Fibroblast of lung (primary cell): ENCODE results near the gene CEACAM16. TPM values are rescaled to one million over a fixed set of nuclear protein-coding genes. Genes with fewer than 3 reads are reported as not detected.
"Not testable (repeated sequence)": the region's sequence is repeated elsewhere in the genome, so short reads cannot be mapped to it uniquely, and the experiment has no call there.

Experiments
- DNase-seq, 2 donors: peaks; one replicate each; pipeline versions ENCODE4 v3.0.0 to v3.0.0-alpha.2; 2010; ENCODE audit warnings: low read depth in 2 of 2
- H2AFZ ChIP-seq: 2 replicates; pipeline ENCODE4 v1.5.1; 2012; ENCODE audit warnings: low read length, control low read depth, inconsistent platforms
- H3K27ac ChIP-seq: 2 replicates; pipeline ENCODE4 v1.5.1; 2011; ENCODE audit warnings: low read length, control low read depth; ENCODE audit not compliant: insufficient read depth
- H3K27me3 ChIP-seq: 2 replicates; pipeline ENCODE4 v1.5.1; 2011; ENCODE audit warnings: mild to moderate bottlenecking, low read length; ENCODE audit not compliant: control insufficient read depth, insufficient read depth
- H3K36me3 ChIP-seq: 2 replicates; pipeline ENCODE4 v1.5.1; 2011; ENCODE audit warnings: low read length; ENCODE audit not compliant: control insufficient read depth, insufficient read depth
- H3K4me1 ChIP-seq: 2 replicates; pipeline ENCODE4 v1.5.1; 2011; ENCODE audit warnings: low read length; ENCODE audit not compliant: control insufficient read depth, insufficient read depth; ENCODE audit errors: extremely low read depth
- H3K4me2 ChIP-seq: 2 replicates; pipeline ENCODE4 v1.5.1; 2011; ENCODE audit warnings: low read length, control low read depth; ENCODE audit not compliant: insufficient read depth; ENCODE audit errors: extremely low read depth
- H3K4me3 ChIP-seq, 4 experiments: fragments of 200-600 bp in 1 of 4; sonication (generic) in 1 of 4; replicated peaks in 1 of 4; 2 replicates each; pipeline ENCODE4 v1.5.1; 2011 to 2016; ENCODE audit warnings: low read length in 4 of 4, low read depth in 3 of 4, mild to moderate bottlenecking in 3 of 4, control low read depth in 2 of 4, inconsistent platforms in 1 of 4, mixed read lengths in 1 of 4; ENCODE audit not compliant: insufficient read depth in 1 of 4; ENCODE audit errors: control extremely low read depth in 1 of 4
- H3K79me2 ChIP-seq: 2 replicates; pipeline ENCODE4 v1.5.1; 2012; ENCODE audit warnings: mild to moderate bottlenecking, low read length, inconsistent platforms; ENCODE audit not compliant: control insufficient read depth, insufficient read depth
- H3K9ac ChIP-seq: 2 replicates; pipeline ENCODE4 v1.5.1; 2011; ENCODE audit warnings: mild to moderate bottlenecking, low read length, control low read depth; ENCODE audit not compliant: insufficient read depth
- H3K9me3 ChIP-seq: 2 replicates; pipeline ENCODE4 v1.5.1; 2012; ENCODE audit warnings: low read depth, low read length; ENCODE audit not compliant: control insufficient read depth, insufficient read depth
- H4K20me1 ChIP-seq: 2 replicates; pipeline ENCODE4 v1.5.1; 2011; ENCODE audit warnings: low read length; ENCODE audit not compliant: control insufficient read depth, insufficient read depth; ENCODE audit errors: extremely low read depth
- CTCF ChIP-seq, 2 donors: IDR thresholded peaks in 1 of 2; conservative IDR thresholded peaks in 1 of 2; 1 replicate in 1 of 2; 2 replicates in 1 of 2; pipeline ENCODE4 v1.5.1; 2011 to 2012; ENCODE audit warnings: low read length in 2 of 2, control low read depth in 1 of 2, inconsistent platforms in 1 of 2, low read depth in 1 of 2, mild to moderate bottlenecking in 1 of 2
- EZH2 ChIP-seq: IDR thresholded peaks from 2 replicates; pipeline ENCODE4 v1.5.1; 2012; ENCODE audit warnings: low read length, control low read depth, mild to moderate bottlenecking; ENCODE audit errors: missing control alignments
- polyA plus RNA-seq, 2 donors: library from polyadenylated mRNA; depleted of rRNA in 1 of 2; stranded (reverse) in 1 of 2; unstranded in 1 of 2; fragments of >200 nt; gene quantifications; 2 replicates each; pipeline ENCODE4 v1.2.1, GENCODE V29; 2011 to 2012; ENCODE audit warnings: missing spikeins in 1 of 2
- total RNA-seq: library from RNA; depleted of rRNA; stranded (reverse); fragments of >200 nt; gene quantifications from 2 replicates; pipeline ENCODE4 v1.2.1, GENCODE V29; 2014

Gene CEACAM16
- total and polyA plus RNA-seq, 2 donors (not counting 1 experiment from before 2014, with no cell fraction given), result not detected

- no peak overlapping the region for H3K9ac ChIP-seq
- no peaks in the 10 kb centered on the region for H4K20me1 ChIP-seq
- H3K27ac ChIP-seq, result no peak overlapping the region
- peaks cover 5% of the 10 kb centered on the region for H3K4me1 ChIP-seq
- no peaks in the 10 kb centered on the region for H3K79me2 ChIP-seq
- no peak for DNase-seq
- H3K36me3 ChIP-seq, result peaks cover 12% of the 10 kb centered on the region
- H3K4me2 ChIP-seq, result no peak overlapping the region
- H3K9me3 ChIP-seq, result no peaks in the 10 kb centered on the region
- TF ChIP-seq EZH2, result no peak
- no peak for TF ChIP-seq CTCF (conservative IDR thresholded peaks at IDR 0.05 in 1 of 2, IDR thresholded peaks at IDR 0.05 in 1 of 2; ENCODE audit: low read depth in 1 of 2, low read length in 2 of 2)
- H3K4me3 ChIP-seq, result no peak overlapping the region
- no peaks in the 10 kb centered on the region for H3K27me3 ChIP-seq
- H2AFZ ChIP-seq, result no peak overlapping the region
Observed at GRCh38 chr19:44681992-44682790, 16.8 kb upstream of the CEACAM16 start.

- DNase-seq, result no peak
- TF ChIP-seq EZH2 (no peak), CTCF (conservative IDR thresholded peaks at IDR 0.05 in 1 of 2, IDR thresholded peaks at IDR 0.05 in 1 of 2; ENCODE audit: low read depth in 1 of 2, low read length in 2 of 2) (no peak)
- H3K4me1 ChIP-seq, result peaks cover 5% of the 10 kb centered on the region
Observed at GRCh38 chr19:44682807-44683206, 16.1 kb upstream of the CEACAM16 start.

GRCh38 chr19:44683434-44684210, 15.3 kb upstream of the CEACAM16 start:
- no peaks in the 10 kb centered on the region for H4K20me1 ChIP-seq
- peaks cover 12% of the 10 kb centered on the region for H3K36me3 ChIP-seq
- DNase-seq, result no peak
- H3K4me2 ChIP-seq, result no peak overlapping the region
- H3K9me3 ChIP-seq, result no peaks in the 10 kb centered on the region
- no peak overlapping the region for H2AFZ ChIP-seq
- H3K79me2 ChIP-seq, result no peaks in the 10 kb centered on the region
- no peak overlapping the region for H3K4me3 ChIP-seq
- no peak overlapping the region for H3K27ac ChIP-seq
- peaks cover 5% of the 10 kb centered on the region for H3K4me1 ChIP-seq
- H3K9ac ChIP-seq, result no peak overlapping the region
- TF ChIP-seq EZH2 (no peak), CTCF (conservative IDR thresholded peaks at IDR 0.05 in 1 of 2, IDR thresholded peaks at IDR 0.05 in 1 of 2; ENCODE audit: low read depth in 1 of 2, low read length in 2 of 2) (no peak)
- no peaks in the 10 kb centered on the region for H3K27me3 ChIP-seq

More at GRCh38 chr19:44682807-44683206, 16.1 kb upstream of the CEACAM16 start:
- Histone ChIP-seq H4K20me1 (no peaks in the 10 kb centered on the region), H3K9ac (no peak overlapping the region), H2AFZ (no peak overlapping the region), H3K4me3 (no peak overlapping the region), H3K27me3 (no peaks in the 10 kb centered on the region), H3K9me3 (no peaks in the 10 kb centered on the region), H3K27ac (no peak overlapping the region), H3K79me2 (no peaks in the 10 kb centered on the region), H3K4me2 (no peak overlapping the region), H3K36me3 (peaks cover 12% of the 10 kb centered on the region)

- not testable (repeated sequence) for H3K4me2 ChIP-seq, DNase-seq, H3K4me3 ChIP-seq, H2AFZ ChIP-seq, H3K9me3 ChIP-seq, H3K79me2 ChIP-seq, H4K20me1 ChIP-seq, H3K36me3 ChIP-seq, H3K27me3 ChIP-seq, H3K9ac ChIP-seq, H3K4me1 ChIP-seq
- peak overlapping the region; percentile 77 for H3K27ac ChIP-seq
Observed at GRCh38 chr19:44684396-44684795, 14.6 kb upstream of the CEACAM16 start.
